Stimulated activated CD4-positive, alpha-beta T cell treated with anti-CD3 and anti-CD28 coated beads, Interleukin-4, amount 100 ng/mL, for 4 hours (primary cell): ENCODE results near the gene ALG12.

Experiments
- DNase-seq, 2 experiments: peaks; one replicate each; pipeline ENCODE4 v3.0.0-alpha.2; 2020

ALG12 gene

GRCh38 chr22:49929994-49930575, 11.8 kb upstream of the ALG12 start:
- DNase-seq = no peak

GRCh38 chr22:49929211-49929979, 11.2 kb upstream of the ALG12 start:
- peak; percentile 71 to 88 for DNase-seq

GRCh38 chr22:49928555-49929210, 10.4 kb upstream of the ALG12 start:
- no peak for DNase-seq

GRCh38 chr22:49928185-49928495, 9.9 kb upstream of the ALG12 start:
- no peak for DNase-seq

DNA sequence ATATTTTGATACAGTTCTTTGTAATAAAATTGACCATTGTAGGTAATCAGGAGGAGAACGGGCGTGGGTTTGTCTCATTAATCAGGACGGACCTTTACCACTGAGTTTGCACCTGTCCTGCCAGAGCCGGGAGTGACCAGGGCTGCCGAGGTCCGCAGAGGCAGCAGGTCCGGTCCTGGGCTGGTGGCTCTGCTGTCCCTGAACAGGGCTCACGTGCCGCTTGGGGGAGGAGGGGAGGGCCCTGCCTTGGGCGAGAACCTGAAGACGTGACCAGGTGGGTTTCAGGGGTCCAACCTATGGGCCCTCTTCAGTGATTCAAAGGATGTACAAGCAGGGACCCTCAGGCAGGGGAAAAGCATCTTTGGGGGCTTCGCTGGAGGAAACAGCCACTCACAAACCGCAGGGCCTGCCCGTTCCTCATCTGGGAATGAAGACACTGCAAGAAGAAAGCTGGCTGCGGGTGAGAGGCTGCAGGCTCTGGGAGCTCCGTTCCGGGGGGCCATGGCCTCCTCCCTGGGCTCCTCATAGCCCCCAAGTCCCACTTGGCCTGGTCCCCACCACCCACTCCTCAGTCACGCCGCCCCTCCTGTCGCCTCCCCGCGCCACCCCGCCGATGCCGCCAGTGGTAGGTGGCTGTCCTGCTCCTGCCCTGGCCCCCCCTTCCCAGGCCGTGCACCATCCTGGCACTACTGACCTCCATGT, 9.4 kb upstream of the ALG12 start:
- DNase-seq = no peak

DNA sequence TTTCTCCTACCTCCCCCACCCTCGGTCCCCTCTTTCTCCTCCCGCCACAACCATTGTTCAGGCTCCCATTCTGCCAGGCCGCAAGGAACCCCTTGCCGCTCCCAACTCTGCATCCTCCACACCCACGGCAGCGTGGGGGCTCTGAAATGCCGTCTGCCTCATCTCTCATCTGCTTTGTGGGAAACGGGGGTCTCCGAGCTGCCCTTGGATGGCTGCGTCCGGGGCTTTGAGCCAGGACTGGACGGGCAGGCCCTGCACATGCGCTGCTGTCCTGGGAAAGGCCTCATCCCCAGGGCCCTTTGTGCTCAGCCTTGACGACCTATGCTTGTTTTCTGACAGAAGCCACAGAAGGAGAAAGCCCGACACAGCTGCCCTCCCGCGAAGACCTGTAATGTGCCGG, 8.7 kb upstream of the ALG12 start:
- DNase-seq = no peak

- DNase-seq = peak; percentile 56 to 83
Measured at GRCh38 chr22:49925525-49926128, 7.4 kb upstream of the ALG12 start.

DNA sequence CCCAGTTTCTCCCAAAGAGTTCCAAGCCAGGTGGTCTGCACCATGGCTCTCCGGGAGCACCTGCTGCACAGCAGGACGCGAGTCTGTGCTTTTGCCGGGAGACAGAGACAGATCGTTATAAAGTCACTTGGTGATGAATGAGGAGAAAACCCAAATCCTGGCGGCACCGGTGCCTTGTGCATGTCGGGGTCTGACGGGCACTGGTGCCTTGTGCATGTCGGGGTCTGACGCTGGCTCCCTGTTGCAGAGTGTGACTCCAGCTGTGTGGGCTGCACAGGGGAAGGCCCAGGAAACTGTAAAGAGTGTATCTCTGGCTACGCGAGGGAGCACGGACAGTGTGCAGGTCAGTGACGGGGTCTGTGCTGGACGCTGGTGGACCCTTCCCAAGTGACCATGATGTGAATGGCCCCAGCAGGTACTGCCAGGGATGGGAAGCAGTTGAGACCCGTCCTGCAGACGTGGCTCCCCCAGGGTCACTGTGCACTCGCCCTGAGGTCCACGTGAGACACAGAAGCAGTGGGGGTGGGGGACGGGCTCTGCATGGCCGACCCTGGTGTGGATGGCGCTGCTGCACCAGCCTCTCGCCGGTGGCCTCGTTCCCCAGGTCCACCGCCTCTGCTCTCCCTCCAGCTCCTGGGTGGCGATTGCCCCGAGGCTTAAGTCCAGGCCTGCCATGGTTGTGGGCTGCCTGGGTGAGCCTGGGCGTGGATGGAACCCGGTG, 6.0 kb upstream of the ALG12 start:
- DNase-seq = no peak

- DNase-seq = no peak
Measured at GRCh38 chr22:49923445-49923844, 5.2 kb upstream of the ALG12 start.

DNA sequence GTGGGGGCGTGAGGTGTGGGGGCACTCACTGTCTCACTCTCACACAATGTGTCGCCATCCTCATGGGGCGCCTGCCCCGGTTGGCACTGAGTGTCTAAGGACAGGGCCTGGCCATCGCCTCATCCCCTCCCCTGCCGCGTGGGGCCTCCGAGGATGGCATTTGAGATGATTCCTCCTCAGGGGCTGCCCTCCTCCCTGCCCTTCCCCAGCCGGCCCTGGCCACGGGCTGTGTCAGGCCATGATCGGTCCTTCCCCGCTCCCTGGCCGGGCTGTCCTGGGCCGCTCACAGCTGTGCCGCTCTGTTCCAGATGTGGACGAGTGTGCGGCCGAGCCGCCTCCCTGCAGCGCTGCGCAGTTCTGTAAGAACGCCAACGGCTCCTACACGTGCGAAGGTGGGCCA, 4.7 kb upstream of the ALG12 start:
- DNase-seq = no peak

- DNase-seq = no peak
Measured at GRCh38 chr22:49922484-49922883, 4.2 kb upstream of the ALG12 start.

DNA sequence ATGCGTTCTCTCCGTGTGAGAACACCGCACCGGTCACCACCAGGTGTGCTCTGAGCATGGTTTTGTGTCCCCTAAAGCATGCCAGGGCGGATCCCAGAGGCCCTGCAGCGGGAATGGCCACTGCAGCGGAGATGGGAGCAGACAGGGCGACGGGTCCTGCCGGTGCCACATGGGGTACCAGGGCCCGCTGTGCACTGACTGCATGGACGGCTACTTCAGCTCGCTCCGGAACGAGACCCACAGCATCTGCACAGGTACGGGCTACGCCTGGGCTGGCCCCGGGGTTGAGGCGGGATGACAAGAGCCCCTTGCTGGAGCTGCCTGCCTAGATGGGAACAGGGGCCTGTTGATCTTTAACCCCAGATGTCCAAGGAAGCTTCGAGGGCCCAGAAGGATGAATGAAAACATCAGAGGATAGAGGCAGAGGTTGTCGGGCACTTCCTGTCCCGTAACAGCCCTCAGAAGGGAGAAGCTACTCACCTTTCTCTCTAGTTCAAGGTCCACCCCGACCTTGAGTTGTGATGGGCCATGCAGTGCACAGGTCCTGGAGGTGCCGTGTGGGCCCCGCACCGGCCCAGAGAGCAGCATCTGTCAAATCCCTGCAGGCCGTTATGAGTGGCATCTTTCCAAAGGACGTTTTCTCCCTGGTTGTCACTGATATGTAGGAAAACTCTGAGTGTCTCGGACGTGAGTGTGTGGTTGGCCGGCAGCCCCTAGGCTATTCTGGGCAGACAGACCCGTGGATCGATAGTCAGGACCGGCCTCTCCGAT, 3.5 kb upstream of the ALG12 start:
- no peak for DNase-seq

- DNase-seq = no peak
Measured at GRCh38 chr22:49920859-49921258, 2.6 kb upstream of the ALG12 start.

- DNase-seq = no peak
Measured at GRCh38 chr22:49918911-49919881, 958 bp upstream of the ALG12 start.

DNA sequence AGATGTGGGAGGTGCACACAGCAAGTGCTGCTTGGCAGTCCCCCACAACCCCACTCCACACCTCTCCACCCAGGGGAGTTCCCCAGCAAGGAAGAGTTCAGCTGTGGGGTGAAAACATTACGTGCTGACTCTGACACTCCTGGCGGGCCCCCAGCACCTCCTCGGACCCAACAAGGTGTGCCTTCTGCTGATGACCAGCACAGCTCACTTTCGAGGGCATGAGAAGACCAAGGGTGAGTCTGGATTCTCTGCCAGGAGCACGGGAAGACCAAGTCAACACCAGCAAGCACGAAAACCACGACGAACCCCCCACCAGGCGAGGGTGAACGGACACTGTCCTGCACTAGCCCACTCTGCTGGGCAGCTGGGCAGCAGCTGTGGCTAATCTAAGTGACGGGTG, 1.4 kb downstream of the ALG12 start:
- DNase-seq = no peak

- DNase-seq = no peak
Measured at GRCh38 chr22:49915610-49916009, 2.6 kb downstream of the ALG12 start.

- no peak for DNase-seq
Measured at GRCh38 chr22:49914256-49914655, 4.0 kb downstream of the ALG12 start.

- no peak for DNase-seq
Measured at GRCh38 chr22:49913446-49913845, 4.8 kb downstream of the ALG12 start.

- DNase-seq = no peak
Measured at GRCh38 chr22:49913026-49913425, 5.2 kb downstream of the ALG12 start.

GRCh38 chr22:49911881-49912625, 6.2 kb downstream of the ALG12 start:
- DNase-seq = no peak
